GM19467 (cell line): ENCODE results near the gene MSI2.

Experiments
- ATAC-seq: cut with Tn5 transposase; IDR thresholded peaks from one replicate; pipeline ENCODE4 v1.9.1; 2021; ENCODE audit warnings: mild to moderate bottlenecking, moderate library complexity; ENCODE audit not compliant: unreplicated experiment

Gene MSI2

DNA sequence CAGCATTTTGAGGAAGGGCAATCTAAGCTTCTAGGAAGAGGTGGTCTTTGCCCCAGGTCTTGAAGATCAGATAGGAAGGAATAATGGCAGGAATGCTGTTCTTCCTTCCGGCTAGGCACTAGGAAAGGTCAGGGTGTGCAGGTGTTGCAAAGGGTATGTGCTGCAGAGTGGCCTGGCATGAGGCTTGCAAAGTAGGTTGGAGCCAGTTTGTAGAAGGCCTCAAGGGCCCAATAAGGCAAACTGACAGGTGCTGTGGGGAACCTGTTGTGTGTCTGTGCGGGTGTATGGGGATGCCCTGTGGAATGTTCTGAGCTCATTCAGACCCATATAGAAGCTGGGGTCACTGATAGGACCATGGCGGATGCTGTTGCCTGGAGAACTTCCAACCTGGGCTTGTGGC, 12.7 kb downstream of the MSI2 start:
- no peak for ATAC-seq

DNA sequence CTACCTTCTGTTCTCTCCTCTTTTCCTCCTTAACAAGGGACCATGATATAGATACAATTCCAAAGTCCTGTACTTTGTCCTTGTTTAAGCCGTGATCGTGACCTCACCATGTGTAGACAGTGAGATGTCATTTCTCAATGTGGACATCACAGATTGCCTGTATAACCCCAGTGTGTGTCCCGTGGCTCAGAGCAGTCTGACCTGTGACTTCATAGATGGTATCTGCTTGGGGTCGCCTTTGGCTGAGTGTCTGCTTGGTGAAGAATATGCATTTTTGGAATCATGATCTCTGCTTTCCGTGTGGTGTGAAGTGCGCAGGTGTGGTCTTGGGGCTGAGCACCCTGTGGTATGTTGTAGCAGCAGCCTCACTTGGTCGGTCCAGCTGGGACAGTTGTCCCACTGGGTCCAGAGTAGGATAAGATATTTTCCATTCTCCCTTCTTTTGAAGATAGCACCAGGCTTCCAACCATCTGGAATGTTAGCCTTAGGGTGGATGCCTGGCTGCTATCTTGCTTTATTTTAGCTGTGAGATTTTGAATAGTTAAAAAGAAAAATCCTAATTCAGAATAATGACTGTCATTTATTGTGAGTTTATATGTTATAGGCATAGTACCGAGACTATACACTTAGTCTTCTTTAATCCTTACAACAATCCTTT, 13.4 kb downstream of the MSI2 start:
- ATAC-seq, result no peak

DNA sequence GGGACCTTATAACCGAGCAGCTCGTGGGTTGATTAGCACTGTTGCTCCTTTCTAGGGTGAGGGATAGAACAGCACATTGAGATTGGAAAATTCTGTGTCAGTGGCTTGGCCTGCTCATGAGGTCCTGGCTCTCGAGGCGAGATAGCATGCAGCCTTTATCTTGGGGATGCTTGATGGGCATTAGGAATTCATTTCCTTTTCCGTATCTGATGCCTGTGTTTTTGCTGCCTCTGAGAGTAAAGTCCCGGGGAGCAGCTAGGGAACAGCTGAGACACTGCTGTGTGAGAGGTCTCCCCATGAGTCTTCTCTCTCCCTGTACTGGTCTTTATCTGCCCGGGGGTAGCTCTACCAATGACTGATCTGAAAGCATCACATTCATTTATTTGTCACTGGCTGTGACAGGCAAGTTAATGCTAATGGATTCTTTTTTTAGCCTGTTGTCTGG, 14.5 kb downstream of the MSI2 start:
- no peak for ATAC-seq

- no peak for ATAC-seq
Measured at GRCh38 chr17:57271821-57272220, 15.5 kb downstream of the MSI2 start.

DNA sequence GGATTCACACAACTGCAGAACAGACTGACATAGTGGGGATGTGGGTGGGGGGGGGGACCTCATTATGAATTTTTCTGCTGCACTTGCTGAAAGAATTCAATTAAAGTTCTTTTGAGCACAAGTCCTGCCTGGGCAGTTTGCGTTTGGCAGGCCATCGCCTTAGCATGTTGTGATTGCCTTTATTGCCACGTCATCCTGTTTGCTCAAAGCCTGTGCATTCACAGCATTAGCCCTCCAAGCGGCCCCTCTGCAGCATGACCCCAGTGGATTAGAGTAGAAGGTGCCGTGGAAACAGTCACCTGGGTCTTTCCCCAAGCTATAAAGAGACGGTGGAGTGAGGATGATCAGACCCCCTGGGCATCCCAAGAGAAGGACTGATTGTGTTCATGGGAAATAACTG, 17.2 kb downstream of the MSI2 start:
- ATAC-seq, result no peak

DNA sequence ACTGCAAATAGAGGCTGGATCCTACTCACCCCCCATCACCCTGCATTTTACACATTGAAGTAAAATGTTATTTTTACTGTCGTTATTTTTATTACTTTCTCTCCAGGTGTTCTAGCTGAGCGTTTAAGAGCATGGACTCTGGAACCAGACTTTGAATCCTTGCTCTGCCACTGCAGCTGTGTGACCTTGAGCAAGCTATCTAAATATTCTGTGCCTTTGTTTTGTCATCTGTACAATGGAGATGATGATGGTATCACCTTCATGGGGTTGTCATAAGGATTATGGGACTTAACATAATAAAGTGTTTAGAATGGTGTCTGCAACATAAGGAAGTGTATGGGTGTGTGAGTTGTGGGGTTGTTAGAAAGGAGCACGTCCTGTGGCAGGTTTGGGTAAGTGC, 17.8 kb downstream of the MSI2 start:
- no peak for ATAC-seq

- no peak for ATAC-seq
Measured at GRCh38 chr17:57275071-57275764, 18.9 kb downstream of the MSI2 start.

DNA sequence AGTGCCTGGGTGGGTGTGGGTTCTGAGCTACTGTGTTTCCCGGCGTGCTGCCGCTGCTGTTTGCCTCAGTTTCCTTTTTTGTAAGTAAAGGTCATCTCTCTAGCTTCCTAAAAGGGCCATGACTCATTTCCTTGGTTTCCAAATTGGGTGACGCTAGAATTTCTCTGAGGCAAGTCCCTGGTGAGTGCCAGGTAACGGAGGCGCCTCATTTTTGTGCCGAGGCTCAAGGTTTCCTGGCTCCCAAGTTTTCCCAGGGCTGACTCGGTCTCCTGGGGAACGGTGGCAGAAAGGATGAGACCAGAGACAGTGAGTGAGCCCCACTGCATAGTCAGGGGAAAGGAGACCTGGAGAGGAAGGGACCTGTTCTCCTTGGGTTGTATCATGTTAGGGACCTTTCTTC, 20.3 kb downstream of the MSI2 start:
- no peak for ATAC-seq

- ATAC-seq, result no peak
Measured at GRCh38 chr17:57277923-57278604, 21.7 kb downstream of the MSI2 start.

- ATAC-seq, result no peak
Measured at GRCh38 chr17:57278740-57279387, 22.5 kb downstream of the MSI2 start.

DNA sequence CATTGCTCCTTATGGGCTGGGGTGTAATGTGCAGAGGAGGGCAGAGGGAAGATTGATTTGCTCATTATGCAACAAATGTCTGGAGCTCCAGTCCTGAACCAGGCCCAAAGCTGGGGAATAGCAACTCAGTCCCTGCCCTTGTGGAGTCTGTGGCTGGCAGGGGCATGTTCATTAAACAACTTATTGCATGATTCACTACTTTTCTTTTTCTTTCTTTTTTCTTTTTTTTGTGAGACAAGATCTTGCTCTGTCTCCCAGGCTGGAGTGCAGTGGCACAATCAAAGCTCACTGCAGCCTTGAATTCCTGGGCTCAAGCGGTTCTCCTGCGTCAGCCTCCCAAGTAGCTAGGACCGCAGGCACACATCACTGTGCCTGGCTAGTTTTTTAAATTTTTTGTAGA, 23.1 kb downstream of the MSI2 start:
- no peak for ATAC-seq

DNA sequence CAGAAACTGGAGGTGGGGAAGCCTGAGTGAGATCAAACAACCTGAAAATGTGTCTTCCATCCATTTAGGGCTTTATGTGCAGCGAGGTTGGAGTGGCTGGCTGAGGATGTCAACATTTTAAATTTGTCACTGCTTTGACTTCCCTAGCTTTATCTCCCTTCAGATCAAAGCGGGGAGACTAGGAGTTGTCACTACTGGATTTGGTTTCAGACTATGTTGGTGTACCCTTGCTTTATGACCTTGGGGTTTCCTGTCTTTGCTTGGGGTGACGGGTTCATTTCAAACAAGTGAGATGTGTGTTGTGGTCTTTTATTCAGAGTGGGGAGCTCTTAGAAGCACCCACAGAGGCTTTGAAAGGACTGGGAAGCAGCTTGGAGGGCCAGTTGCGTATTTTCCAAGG, 25.6 kb downstream of the MSI2 start:
- ATAC-seq, result no peak

GRCh38 chr17:57282296-57282695, 26.0 kb downstream of the MSI2 start:
- no peak for ATAC-seq

GRCh38 chr17:57283203-57283971, 27.1 kb downstream of the MSI2 start:
- ATAC-seq, result no peak

DNA sequence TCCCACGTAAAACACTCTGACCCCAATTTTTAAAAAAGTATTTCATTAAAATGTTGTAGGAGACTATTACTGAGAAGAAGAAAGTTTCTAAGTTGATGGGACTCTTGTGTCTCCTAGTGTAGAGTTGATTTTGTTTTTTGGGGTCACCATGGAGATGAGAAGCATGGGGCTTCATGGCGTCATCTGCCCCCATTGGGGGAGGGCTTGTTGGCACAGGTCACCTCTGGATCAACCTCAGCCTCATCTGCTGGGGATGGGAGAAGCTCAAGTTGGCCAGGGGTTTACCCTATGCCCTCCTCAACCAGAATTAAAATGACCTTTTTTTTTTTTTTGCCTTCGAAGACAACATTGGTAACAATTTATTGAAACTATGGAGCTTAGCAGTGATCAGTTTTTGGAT, 28.3 kb downstream of the MSI2 start:
- no peak for ATAC-seq

- ATAC-seq, result no peak
Measured at GRCh38 chr17:57284984-57285646, 28.8 kb downstream of the MSI2 start.

- no peak for ATAC-seq
Measured at GRCh38 chr17:57285701-57286100, 29.4 kb downstream of the MSI2 start.

DNA sequence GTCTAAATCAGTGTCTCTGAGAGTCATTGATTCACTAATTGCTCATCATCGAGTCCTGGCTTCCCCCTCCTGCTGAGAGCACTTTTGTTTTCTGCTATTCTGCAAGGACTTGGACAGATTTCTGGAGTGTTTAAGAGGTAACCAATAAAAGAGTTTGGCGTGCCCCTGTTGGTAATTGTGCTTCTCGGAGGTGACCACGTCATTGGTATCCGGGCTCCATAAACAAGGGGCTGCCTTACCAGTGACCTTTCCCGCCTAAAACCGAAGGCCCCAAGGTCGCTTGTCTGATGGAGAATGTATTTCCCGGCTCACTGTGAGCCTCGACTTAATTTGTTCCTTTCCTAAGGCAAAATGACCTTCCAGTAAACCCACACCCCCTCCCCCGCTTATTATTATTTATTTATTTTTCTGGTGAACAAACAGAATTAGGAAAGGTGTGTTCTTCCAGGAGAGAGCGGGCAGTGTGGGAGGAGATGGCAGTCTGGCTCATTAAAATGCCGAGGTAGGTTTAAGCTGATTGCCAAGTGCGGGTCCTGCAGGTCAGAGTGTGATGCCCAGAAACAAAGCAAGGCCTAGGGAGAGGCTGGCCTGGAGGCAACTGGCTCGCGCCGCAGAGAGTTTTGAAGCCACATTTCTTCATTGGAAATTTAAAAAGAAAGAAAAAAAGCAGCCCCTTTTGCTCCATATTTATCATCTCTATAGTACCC, 30.2 kb downstream of the MSI2 start:
- no peak for ATAC-seq

GRCh38 chr17:57288040-57288772, 31.9 kb downstream of the MSI2 start:
- ATAC-seq, result no peak
